GM10248 (cell line): ENCODE measurements around the gene ST7L.

Experiments used
- CTCF ChIA-PET: fragments of 300-600 bp; sonication (Branson Sonifier 250); formaldehyde crosslinking; extraction: SDS; loops from one replicate; lab custom pipeline; 2021; ENCODE audit warnings: antibody characterized with exemption; lab: Yijun Ruan, JAX
- POLR2A ChIA-PET: fragments of 350-650 bp; sonication (Branson Sonifier 250); formaldehyde crosslinking; extraction: SDS; loops from one replicate; lab custom pipeline; 2020; ENCODE audit warnings: antibody characterized with exemption; lab: Yijun Ruan, JAX
- DNase-seq: peaks from one replicate; pipeline ENCODE4 v3.0.0; 2012; ENCODE audit errors: extremely low spot score
- TF ChIP-seq, protein P1 (sequence below): IDR thresholded peaks from 2 replicates; pipeline ENCODE4 v1.5.1; 2012; ENCODE audit warnings: mild to moderate bottlenecking, low read depth; ENCODE audit errors: extremely low read depth, missing control alignments, control extremely low read depth

ST7L gene

DNA sequence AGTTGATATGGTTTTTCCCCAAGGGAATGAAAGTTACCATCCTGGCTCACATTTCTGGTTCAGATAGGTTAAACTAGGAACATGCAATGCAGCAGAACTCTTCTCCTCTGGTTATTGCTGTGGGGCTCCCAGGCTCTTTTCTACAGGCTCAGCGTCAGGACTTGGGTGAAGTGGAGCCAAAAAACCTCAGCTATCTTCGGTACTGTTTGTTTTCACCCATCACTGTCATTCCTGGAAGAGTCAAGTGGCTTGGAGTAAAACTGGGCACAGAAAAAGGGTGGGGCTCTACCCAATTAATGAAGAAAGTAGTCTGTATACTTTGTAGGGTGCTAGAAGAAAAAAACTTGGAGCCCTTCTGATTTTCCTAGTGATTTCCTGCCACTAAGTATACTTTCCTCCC lies 100.8 kb downstream of the ST7L start:
- TF ChIP-seq, protein P1, sequence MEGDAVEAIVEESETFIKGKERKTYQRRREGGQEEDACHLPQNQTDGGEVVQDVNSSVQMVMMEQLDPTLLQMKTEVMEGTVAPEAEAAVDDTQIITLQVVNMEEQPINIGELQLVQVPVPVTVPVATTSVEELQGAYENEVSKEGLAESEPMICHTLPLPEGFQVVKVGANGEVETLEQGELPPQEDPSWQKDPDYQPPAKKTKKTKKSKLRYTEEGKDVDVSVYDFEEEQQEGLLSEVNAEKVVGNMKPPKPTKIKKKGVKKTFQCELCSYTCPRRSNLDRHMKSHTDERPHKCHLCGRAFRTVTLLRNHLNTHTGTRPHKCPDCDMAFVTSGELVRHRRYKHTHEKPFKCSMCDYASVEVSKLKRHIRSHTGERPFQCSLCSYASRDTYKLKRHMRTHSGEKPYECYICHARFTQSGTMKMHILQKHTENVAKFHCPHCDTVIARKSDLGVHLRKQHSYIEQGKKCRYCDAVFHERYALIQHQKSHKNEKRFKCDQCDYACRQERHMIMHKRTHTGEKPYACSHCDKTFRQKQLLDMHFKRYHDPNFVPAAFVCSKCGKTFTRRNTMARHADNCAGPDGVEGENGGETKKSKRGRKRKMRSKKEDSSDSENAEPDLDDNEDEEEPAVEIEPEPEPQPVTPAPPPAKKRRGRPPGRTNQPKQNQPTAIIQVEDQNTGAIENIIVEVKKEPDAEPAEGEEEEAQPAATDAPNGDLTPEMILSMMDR, result no peak
- ChIA-PET CTCF (no interaction called here), POLR2A (no interaction called here)
- no peak for DNase-seq

DNA sequence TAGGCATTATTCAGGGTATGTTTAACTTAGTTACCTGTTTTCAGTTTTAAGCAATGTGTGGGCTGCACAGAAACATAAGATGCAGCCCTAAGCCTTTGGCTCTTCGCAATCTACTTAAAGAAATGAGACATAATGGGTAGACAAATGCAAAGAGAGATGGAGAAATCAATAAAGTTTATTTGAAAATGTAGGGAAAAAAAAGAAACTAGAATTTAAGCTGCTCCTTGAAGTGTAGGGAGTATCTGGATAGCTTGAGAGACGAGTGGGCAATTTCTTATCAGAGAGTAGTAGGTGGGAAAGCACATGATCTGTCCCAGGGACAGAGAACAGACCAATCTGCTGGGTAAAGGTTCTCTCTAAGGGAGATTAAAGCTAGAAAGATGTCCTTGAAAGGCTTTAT lies 101.3 kb downstream of the ST7L start:
- ChIA-PET CTCF (no interaction called here), POLR2A (no interaction called here)
- DNase-seq, result no peak
- TF ChIP-seq, protein P1, result no peak

DNA sequence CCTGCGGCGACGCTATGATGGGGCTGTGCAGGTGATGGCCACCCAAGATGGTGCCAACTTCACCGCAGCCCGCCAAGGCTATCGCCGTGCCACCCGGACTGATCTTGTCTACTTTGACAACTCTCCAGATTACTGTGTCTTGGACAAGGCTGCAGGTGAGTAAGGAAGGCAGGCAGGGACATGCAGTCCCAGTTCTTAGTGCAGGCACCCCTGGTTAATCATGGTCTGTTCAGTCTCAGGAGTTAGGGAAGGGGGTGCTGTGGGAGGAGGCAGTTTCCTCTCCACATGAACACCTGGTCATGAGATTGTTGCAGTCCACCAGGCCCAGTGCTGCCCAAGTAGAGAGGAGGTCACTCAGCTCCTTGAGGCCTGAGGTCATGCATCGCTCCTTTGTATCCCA lies 101.7 kb downstream of the ST7L start:
- ChIA-PET POLR2A (no interaction called here), CTCF (interaction anchor here (0.9 kb wide), 1 partner anchor 16 kb away, joined by 3 read pairs; no protein-coding TSS in a partner anchor)
- no peak for DNase-seq
- TF ChIP-seq, protein P1, result no peak

DNA sequence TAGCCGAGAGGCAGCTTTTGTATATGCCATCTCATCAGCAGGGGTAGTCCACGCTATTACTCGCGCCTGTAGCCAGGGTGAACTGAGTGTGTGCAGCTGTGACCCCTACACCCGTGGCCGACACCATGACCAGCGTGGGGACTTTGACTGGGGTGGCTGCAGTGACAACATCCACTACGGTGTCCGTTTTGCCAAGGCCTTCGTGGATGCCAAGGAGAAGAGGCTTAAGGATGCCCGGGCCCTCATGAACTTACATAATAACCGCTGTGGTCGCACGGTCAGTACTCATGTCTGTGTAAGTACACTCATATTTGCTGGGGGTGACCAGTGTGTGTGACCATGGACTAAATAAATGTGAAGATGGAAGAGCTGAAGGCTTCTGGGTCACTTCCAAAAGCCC lies 102.8 kb downstream of the ST7L start:
- ChIA-PET CTCF (interaction anchor here (0.9 to 1.0 kb wide), 2 partner anchors 15 kb away, joined by 3 read pairs; no protein-coding TSS in a partner anchor), POLR2A (no interaction called here)
- TF ChIP-seq, protein P1, result no peak
- DNase-seq, result no peak

DNA sequence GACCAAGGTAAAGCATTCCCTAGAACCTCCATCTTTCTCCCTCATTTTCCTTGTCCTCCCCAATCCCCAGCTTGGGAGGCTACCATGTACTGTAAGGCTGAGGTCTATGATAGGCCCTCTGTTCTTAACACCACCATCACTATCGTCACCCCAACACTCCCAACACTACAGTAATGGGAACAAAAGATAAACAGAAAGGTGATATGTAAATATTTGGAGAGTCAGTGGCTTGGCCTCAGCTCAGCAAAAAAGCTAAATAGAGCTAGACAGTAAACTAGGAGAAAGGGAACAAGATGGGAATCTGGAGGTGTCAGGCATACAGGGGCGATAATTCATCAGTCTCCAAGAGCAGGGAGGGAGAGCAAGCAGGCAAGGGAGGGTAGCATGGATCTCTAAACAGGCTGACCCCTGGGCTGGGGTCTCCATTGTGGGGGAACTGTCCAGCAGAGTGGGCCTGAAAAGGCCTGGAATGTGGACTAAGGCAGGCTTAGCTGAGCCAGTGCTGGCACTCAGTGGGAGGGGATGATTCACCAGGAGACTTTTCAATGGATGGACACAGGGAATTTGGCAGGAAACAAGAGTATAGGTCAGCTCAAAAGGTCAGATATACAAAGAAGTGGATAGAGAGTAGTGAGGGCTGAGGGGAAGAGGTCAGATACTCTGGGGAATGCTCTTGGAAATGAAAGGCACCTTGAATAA lies 103.5 kb downstream of the ST7L start:
- ChIA-PET CTCF (interaction anchor here (1.0 kb wide), 1 partner anchor 16 kb away, joined by 3 read pairs; no protein-coding TSS in a partner anchor), POLR2A (no interaction called here)
- TF ChIP-seq, protein P1, result no peak
- DNase-seq, result no peak

DNA sequence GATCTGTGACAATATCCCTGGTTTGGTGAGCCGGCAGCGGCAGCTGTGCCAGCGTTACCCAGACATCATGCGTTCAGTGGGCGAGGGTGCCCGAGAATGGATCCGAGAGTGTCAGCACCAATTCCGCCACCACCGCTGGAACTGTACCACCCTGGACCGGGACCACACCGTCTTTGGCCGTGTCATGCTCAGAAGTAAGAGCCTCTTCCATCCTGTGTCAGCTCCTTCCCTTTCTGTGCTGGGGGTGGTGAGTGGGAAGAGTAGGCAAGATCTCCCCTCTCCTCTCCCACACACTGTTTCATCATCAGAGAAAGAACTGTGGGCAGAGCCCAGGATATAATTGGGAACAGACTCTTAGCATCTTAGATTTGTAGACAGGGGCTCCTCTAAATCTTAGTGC lies 104.0 kb downstream of the ST7L start:
- POLR2A ChIA-PET, result no interaction called here
- no peak for DNase-seq
- CTCF ChIA-PET, result no interaction called here
- TF ChIP-seq, protein P1, result no peak
